SJSA1 (cell line): Measurements from ENCODE around the gene FBN1. TPM values are rescaled to one million over a fixed set of nuclear protein-coding genes. Genes with fewer than 3 reads are reported as not detected.

Experiments
- DNase-seq, 2 experiments: peaks; one replicate each; pipeline ENCODE4 v3.0.0-alpha.2; 2015 to 2020; ENCODE audit warnings: low spot score in 2 of 2, low read depth in 1 of 2
- H3K27ac ChIP-seq: fragments of 250-450 bp; sonication (Bioruptor Pico); 2 replicates; pipeline ENCODE4 v1.5.1; 2020; ENCODE audit warnings: mild to moderate bottlenecking, moderate library complexity
- H3K27me3 ChIP-seq: fragments of 250-450 bp; sonication (Bioruptor Pico); replicated peaks from 2 replicates; pipeline ENCODE4 v1.5.1; 2020; ENCODE audit warnings: mild to moderate bottlenecking, moderate library complexity
- H3K36me3 ChIP-seq: fragments of 250-450 bp; sonication (Bioruptor Pico); 2 replicates; pipeline ENCODE4 v1.5.1; 2020; ENCODE audit warnings: mild to moderate bottlenecking
- H3K4me1 ChIP-seq: fragments of 250-450 bp; sonication (Bioruptor Pico); replicated peaks from 2 replicates; pipeline ENCODE4 v1.6.1; 2021; ENCODE audit warnings: mild to moderate bottlenecking
- H3K4me3 ChIP-seq: fragments of 250-450 bp; sonication (Bioruptor Pico); 2 replicates; pipeline ENCODE4 v1.5.1; 2020; ENCODE audit warnings: mild to moderate bottlenecking
- H3K9me3 ChIP-seq: fragments of 250-450 bp; sonication (Bioruptor Pico); replicated peaks from 2 replicates; pipeline ENCODE4 v1.5.1; 2020; ENCODE audit warnings: mild to moderate bottlenecking
- total RNA-seq: library from RNA; depleted of rRNA; stranded (reverse); fragments of >200 nt; shearing (Covaris generic); gene quantifications from 2 replicates; pipeline ENCODE4 v1.2.3, GENCODE V29; 2014

Gene FBN1
- total RNA-seq, 1 experiment from 2014 or later: 352 TPM

GRCh38 chr15:48477795-48478360, 167.6 kb downstream of the FBN1 start:
- H3K27me3 ChIP-seq: no peaks in the 10 kb centered on the region
- H3K4me3 ChIP-seq: no peak overlapping the region
- no peak for DNase-seq
- H3K36me3 ChIP-seq: peaks cover 88% of the 10 kb centered on the region
- peaks cover 19% of the 10 kb centered on the region for H3K4me1 ChIP-seq
- no peaks in the 10 kb centered on the region for H3K9me3 ChIP-seq
- H3K27ac ChIP-seq: no peak overlapping the region

DNA sequence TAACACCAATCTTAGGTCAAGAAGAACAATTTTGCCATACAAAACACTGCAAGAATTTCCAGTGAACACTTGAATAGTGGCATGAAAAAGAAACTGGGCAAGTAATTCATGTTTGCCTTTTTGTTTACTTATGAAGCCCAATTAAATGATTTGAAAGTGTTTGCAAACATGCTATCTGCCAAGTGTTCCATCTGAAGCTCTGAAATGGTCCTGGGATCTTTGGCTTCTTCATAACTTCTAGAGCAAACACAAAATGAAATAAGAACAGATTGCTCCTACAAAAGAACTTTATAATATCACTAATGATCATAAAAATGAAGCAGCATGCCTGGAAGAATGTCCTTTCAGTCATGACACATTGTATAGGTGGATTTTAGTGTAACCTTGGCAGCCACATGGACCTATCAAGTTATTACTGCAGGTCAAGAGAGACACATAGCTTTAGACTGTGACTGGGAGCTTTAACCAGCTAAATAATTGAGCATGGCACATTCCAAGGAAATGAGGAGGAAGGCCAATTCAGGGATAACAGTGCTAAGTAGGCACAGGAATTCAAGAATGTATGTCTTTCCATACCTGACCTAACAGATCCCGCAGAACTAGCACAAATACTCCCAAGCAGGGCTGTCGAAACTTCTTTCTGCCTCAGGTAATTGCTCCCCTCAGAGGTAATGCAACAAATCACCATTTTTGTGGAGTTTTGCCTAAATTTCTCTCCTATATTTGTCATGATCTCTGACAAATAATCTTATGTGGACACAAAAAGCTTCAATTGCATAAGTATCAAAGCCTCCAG, 169.7 kb downstream of the FBN1 start:
- Histone ChIP-seq H3K4me1 (peaks cover 10% of the 10 kb centered on the region), H3K9me3 (no peaks in the 10 kb centered on the region), H3K4me3 (no peak overlapping the region), H3K27ac (no peak overlapping the region), H3K36me3 (peaks cover 88% of the 10 kb centered on the region), H3K27me3 (no peaks in the 10 kb centered on the region)
- DNase-seq: no peak

GRCh38 chr15:48473667-48474066, 171.8 kb downstream of the FBN1 start:
- H3K9me3 ChIP-seq: no peaks in the 10 kb centered on the region
- H3K27me3 ChIP-seq: no peaks in the 10 kb centered on the region
- H3K4me3 ChIP-seq: no peak overlapping the region
- no peak overlapping the region; the same call in 1 of the 2 replicates for H3K27ac ChIP-seq
- H3K36me3 ChIP-seq: peaks cover 84% of the 10 kb centered on the region
- peaks cover 24% of the 10 kb centered on the region for H3K4me1 ChIP-seq
- DNase-seq: no peak

- Histone ChIP-seq H3K36me3 (peaks cover 84% of the 10 kb centered on the region), H3K4me1 (peaks cover 24% of the 10 kb centered on the region), H3K27ac (peak overlapping the region; percentile 46), H3K27me3 (no peaks in the 10 kb centered on the region), H3K9me3 (no peaks in the 10 kb centered on the region), H3K4me3 (no peak overlapping the region)
- no peak for DNase-seq
These were observed 172.8 kb downstream of the FBN1 start for GRCh38 chr15:48472756-48473155.

DNA sequence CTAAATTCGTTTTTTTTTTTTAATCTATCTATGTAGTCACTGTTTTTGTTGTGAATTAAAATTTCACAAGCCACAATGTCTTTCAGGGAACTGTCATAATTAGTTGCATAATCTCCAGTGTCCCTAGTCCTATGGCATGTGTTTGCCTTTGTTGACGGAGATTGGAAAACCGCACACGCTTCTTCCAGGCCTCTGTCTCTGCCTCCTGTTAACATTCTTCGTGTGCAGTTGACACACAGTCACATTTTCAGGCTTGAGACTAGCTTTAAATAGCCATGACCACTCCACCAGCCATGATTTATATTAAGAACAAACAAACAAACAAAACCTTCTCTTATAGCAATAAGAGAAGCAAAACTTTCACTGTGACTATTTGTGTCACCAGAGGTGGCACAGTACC, 174.4 kb downstream of the FBN1 start:
- DNase-seq: no peak

DNA sequence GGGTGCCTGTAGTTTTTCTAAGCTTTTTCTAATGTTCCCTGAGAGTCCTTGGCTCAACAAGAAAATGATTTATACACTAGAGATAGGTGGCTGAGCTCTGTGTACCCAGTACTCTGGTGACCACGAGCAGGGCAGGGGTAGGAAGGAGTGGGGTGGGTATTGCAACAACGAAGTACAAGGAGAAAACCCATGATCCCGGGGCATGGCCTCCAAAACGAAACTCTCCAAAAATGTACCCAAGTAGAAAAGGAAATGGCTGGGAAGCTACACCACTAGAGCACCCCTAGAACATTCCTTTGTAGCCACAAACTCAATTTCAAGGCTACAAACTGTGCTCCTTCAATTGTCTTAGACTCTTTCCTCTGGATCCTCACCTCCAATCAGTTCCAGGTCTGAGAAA, 175.4 kb downstream of the FBN1 start:
- H3K27me3 ChIP-seq: no peaks in the 10 kb centered on the region
- peaks cover 91% of the 10 kb centered on the region for H3K36me3 ChIP-seq
- peaks cover 24% of the 10 kb centered on the region for H3K4me1 ChIP-seq
- no peak overlapping the region for H3K4me3 ChIP-seq
- H3K9me3 ChIP-seq: no peaks in the 10 kb centered on the region
- DNase-seq: no peak
- H3K27ac ChIP-seq: peak overlapping the region; percentile 62

More for the DNA sequence above, 174.4 kb downstream of the FBN1 start:
- H3K36me3 ChIP-seq: peaks cover 91% of the 10 kb centered on the region
- no peaks in the 10 kb centered on the region for H3K9me3 ChIP-seq
- H3K4me1 ChIP-seq: peaks cover 24% of the 10 kb centered on the region
- no peak overlapping the region for H3K27ac ChIP-seq
- no peaks in the 10 kb centered on the region for H3K27me3 ChIP-seq
- no peak overlapping the region for H3K4me3 ChIP-seq

DNA sequence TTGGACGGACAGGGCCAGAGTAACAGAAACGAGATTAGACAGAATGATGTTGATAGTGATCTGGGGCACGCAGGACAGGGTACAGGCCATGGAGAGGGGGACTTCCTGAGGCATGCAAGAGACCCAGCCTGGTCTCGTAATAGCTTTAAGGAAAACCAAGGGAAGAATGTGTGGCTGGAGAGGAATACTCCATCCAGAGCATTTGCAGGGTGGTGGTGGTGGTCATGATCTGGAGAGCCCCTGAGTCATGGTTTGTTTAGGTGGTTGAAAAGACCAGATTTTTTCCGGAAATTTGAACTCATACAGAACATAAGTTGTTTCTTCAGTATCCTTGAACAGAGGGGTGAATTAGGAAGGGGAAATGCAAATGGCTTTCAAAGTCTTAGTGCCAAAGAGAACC, 175.8 kb downstream of the FBN1 start:
- DNase-seq: no peak
- Histone ChIP-seq H3K27ac (peak overlapping the region; percentile 62), H3K27me3 (no peaks in the 10 kb centered on the region)

GRCh38 chr15:48469271-48469670, 176.2 kb downstream of the FBN1 start:
- Histone ChIP-seq H3K4me1 (peaks cover 24% of the 10 kb centered on the region), H3K27me3 (no peaks in the 10 kb centered on the region), H3K27ac (peak overlapping the region; percentile 62), H3K4me3 (no peak overlapping the region), H3K9me3 (no peaks in the 10 kb centered on the region), H3K36me3 (peaks cover 97% of the 10 kb centered on the region)
- DNase-seq: peak; percentile 48 to 62

More for the DNA sequence above, 175.8 kb downstream of the FBN1 start:
- no peaks in the 10 kb centered on the region for H3K9me3 ChIP-seq
- H3K4me3 ChIP-seq: no peak overlapping the region
- peaks cover 24% of the 10 kb centered on the region for H3K4me1 ChIP-seq
- peaks cover 96% of the 10 kb centered on the region for H3K36me3 ChIP-seq

- peaks cover 18% of the 10 kb centered on the region for H3K4me1 ChIP-seq
- no peak for DNase-seq
- H3K27me3 ChIP-seq: no peaks in the 10 kb centered on the region
- no peaks in the 10 kb centered on the region for H3K9me3 ChIP-seq
- H3K36me3 ChIP-seq: peaks cover 97% of the 10 kb centered on the region
- H3K4me3 ChIP-seq: no peak overlapping the region
- no peak overlapping the region for H3K27ac ChIP-seq
These were observed 177.7 kb downstream of the FBN1 start for GRCh38 chr15:48467801-48468200.

DNA sequence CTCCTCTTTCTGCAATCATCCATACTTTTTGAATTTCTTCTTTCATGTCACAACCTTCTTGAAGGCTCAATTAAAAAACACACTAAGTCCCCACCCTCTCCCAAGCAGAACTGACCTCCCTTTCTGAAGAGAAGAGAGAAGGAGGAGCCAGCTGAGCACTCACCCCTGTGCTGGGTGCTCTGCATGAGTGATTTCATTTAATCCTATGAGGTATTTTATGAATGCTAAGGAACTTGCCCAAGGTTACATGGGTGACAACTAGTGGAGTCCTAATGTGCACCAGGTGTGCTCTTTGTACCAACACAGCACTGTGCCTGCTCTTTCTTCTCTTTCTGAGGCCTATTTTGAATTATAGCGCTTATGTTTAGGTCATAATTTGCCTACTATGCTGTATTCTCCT, 178.7 kb downstream of the FBN1 start:
- Histone ChIP-seq H3K36me3 (peaks cover 97% of the 10 kb centered on the region), H3K4me1 (peaks cover 14% of the 10 kb centered on the region), H3K27ac (no peak overlapping the region), H3K27me3 (no peaks in the 10 kb centered on the region), H3K4me3 (no peak overlapping the region), H3K9me3 (no peaks in the 10 kb centered on the region)
- DNase-seq: no peak

GRCh38 chr15:48466079-48466478, 179.4 kb downstream of the FBN1 start:
- Histone ChIP-seq H3K4me1 (peaks cover 14% of the 10 kb centered on the region), H3K4me3 (no peak overlapping the region), H3K27me3 (no peaks in the 10 kb centered on the region), H3K36me3 (peaks cover 95% of the 10 kb centered on the region), H3K27ac (no peak overlapping the region), H3K9me3 (no peaks in the 10 kb centered on the region)
- DNase-seq: no peak

DNA sequence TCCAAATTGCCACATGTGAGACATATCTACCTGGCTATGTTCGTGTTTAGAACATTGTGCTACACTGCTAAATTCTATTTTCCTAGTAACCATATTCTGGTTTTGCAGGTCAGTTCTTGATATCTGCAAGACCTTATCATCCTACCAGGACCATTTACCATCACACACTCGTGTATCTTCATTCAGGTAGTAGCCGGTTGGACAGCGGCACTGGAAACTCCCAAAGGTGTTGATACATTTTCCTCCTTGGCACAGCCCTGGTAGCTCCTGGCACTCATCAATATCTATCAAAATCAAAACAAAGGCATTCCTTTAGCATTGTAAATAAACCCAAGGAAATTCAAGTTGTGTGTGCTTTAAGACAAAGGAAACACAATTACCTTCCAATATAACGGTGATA, 180.1 kb downstream of the FBN1 start:
- no peak for DNase-seq
- peaks cover 95% of the 10 kb centered on the region for H3K36me3 ChIP-seq
- no peak overlapping the region for H3K27ac ChIP-seq
- H3K4me3 ChIP-seq: no peak overlapping the region
- no peaks in the 10 kb centered on the region for H3K27me3 ChIP-seq
- H3K9me3 ChIP-seq: no peaks in the 10 kb centered on the region
- H3K4me1 ChIP-seq: peaks cover 17% of the 10 kb centered on the region

- Histone ChIP-seq H3K4me3 (no peak overlapping the region), H3K27ac (no peak overlapping the region), H3K36me3 (peaks cover 99% of the 10 kb centered on the region), H3K9me3 (no peaks in the 10 kb centered on the region), H3K4me1 (peaks cover 19% of the 10 kb centered on the region), H3K27me3 (no peaks in the 10 kb centered on the region)
- DNase-seq: no peak
These were observed 182.1 kb downstream of the FBN1 start for GRCh38 chr15:48463366-48463880.

GRCh38 chr15:48462688-48463087, 182.8 kb downstream of the FBN1 start:
- H3K4me3 ChIP-seq: no peak overlapping the region
- peaks cover 99% of the 10 kb centered on the region for H3K36me3 ChIP-seq
- H3K27me3 ChIP-seq: no peaks in the 10 kb centered on the region
- no peak overlapping the region for H3K27ac ChIP-seq
- no peaks in the 10 kb centered on the region for H3K9me3 ChIP-seq
- DNase-seq: no peak
- peaks cover 19% of the 10 kb centered on the region for H3K4me1 ChIP-seq
